ENCODE measurements around the gene LENG9.
"Not testable (repeated sequence)": the region's sequence is repeated elsewhere in the genome, so short reads cannot be mapped to it uniquely, and the experiment has no call there.

LENG9 gene

DNA sequence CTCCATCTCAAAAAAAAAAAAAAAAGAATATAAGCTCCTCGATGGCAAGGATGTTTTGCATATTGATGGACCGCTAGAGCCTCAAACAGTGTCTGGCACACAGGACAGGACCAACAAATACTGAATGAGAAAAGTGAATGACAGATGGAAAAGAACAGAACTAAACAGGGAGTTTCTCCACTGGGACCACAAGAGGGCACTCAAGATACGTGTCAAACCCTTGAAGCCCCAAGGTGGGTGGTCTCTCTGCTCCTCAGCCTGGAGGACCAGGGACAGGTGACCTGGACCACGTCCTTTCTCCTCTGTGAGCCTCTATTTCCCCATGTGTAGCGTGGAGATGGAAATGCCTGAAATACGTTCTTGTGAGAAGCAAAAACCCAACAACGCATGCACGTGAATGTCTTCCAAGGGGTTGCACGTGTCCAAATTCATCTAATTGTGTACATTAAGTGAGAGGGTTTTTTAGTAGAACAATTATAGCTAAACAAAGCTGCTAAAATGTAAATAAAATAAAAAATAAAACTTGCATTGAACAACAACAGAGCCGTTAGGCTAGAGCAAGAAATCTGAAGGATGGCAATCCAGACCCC, 15.2 kb upstream of the LENG9 start:
- peak; percentile 49 for DNase-seq

DNA sequence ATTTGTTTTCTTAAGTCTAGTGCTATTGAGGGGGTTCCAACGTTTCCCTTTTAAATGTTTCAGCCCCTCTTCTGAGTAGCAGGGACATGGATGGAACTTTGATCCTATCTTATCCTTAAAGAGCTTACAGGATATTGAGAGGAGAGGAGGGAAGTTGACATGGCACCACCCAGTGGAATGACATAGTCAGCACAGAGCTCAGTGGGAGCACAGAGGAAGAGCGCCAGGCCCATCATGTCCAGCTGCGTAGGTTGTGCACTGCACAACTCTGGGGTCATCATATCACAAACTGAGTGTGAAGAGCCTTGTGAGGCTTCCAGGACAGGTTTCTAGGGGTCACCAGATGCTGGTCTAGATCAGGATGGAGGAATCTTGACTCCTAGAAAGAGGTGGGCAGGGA, 14.1 kb upstream of the LENG9 start:
- DNase-seq: no peak

DNA sequence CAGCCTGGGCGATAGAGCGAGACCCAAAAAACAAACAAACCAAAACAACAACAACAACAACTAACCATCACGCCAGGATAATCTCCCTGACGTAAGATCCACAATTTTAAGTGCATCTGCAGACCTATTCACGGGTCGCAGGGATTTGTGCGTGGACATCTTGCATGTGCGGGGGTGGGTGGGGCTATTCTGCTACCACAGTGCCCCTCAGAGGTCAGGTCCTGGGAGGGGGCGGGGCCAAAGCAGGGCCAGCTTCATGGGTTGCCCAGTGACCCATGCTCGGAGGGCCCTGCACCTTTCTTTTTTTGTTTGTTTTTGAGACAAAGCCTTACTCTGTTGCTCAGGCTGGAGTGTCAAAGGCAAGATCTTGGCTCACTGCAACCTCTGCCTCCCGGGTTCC, 12.1 kb upstream of the LENG9 start:
- DNase-seq: no peak

DNA sequence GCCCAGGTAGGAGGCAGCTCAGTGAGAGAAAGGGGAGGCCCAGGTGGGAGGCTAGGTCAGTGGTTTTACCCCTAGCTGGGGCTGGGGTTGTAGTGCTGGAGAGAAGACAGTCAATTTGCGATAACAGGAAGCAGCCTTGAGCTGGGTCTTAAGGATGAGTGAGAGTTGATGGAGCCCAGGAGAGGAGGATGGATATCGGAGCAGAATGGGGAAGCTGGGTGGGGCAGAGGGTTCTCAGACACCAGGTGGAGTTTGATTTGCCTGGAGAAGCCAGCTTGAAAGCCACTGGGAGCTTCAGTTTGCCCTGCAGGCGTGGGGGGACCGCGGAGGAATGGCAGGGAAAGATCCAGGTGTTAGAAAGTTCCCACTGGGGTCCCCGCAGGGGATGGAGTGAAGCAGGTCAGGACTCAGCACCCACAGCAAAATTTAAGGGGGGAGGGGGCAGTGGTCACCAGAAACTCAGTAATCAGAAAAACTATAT, 10.4 kb upstream of the LENG9 start:
- DNase-seq: no peak

DNA sequence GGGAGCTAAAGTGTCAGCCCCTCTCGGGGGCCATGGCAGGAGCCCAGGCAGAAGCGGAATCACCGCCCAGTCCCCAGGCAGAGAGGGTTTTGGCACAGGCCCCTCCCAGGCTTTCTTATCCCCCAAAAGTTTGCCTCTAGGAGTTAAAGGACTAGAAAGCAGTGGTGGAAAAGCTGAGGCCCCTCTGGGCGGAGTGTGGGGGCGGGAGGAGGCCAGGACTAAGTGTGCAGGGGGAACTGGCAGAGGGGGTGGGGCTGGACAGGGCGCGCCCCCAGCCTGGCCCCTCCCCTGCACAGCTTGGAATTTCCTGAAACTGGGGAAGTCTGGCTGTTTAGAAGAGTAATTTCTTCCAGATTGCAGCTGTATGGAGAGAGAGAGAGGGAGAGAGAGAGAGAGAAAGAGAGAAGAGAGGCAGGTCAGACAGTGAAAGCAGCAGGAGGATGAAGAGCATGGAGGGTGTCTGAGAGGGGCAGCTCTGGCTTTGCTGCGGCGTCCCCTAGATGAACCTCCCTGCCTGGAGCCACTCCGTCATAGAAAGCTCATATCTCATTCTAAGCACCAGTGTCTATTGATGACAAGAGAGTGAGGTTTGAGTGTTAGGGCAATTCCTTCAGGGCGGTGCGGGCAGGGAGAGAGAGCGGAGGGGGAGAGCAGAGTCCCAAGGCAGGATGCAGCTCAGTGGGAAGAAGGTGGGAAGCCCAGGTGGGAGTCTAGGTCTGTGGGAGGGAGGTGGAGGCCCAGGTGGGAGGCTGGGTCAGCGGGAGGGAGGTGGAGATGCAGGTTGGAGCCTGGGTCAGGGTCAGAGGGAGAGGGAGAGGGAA, 9.7 kb upstream of the LENG9 start, which contains the start of gene CDC42EP5:
Gene CDC42EP5, minus strand, starts transcription at position 226 of the 821 bp plus-strand sequence. CDS start 7,749 bp downstream, outside the sequence.
- DNase-seq: peak; percentile 90

DNA sequence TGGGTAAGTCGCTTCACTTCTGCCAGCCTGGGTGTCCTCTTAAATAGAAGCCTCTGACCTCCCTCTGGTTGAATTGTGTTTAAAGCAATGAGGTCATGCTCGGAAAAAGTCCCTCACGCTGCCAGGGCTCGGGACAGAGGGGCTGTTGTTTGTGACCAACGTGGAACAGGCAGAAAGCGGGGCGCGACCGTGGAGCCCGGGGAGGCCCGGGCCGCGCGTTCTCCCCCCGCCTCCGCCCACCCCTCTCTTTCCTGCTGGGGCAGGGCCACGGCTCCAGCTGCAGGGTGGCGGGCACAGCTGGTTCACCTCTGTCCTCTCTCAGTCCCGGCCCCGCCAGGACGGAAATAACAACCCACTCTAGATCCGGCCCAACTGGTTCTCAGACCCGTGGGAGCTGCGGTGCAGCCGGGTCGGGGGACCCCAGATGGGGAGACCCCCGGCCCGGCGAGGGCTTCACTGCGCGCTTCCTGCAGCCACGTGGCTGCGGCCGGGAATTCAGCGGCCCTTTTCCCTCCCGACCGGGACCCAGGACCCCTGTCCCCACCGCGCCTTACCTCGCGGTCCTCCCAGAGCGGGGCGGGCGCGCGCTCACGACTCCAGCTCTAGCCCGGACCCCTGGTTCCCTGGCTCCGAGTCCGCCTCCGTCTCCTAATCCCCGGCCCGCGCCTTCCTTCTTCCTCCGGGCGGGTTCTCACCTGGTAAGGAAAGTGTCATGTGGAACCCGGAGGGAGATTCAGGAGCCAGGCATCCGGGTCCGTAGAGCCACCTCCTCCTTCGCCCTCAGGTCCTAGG, 7.6 kb upstream of the LENG9 start:
- no peak for DNase-seq

DNA sequence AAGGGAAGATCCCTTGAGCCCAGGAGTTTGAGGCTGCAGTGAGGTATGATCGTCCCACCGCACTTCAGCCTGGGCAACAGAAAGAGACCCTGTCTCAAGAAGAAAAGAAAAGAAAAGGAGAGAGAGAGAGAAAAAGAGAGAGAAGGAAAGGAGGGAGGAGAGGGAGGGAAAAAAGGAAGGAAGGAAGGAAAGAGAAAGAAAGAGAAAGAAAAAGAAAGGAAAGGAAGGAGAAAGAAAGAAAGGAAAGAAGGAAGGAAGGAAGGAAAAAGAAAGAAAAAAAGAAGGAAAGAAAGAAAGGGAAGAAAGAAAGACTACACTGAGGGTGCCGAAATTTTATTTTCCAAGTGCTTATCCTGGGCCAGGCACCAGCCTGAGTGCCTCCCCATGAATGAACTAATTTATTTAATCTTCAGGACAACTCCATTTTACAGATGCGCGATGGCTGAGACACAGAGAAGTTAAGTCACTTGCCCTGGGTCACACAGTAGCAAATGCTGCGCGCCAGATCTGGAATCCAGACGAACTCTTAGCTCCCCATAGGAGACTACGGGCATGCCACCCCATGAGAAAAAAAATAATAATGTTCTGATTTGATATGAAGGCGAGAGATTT, 6.8 kb upstream of the LENG9 start:
- no peak for DNase-seq

DNA sequence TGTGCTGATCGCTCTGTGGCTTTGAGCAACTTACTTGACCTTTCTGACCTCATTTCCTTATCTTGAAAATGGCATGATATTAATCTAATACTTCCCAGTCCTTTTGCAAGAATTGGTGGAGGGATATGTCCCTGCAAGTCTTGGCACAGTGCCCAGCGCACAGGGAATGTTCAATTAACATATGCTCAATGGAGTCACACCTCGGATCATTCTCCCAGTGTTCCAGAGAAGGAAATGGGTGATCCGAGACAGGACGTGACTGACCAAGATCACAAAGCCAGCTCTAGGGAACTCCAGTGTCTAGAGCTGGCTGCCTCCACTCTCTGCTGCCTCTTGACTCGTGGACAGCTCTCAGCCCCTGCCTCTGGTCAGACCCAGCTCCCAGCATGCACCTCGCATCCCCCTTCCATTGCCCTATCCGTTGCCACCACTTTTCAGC, 5.9 kb upstream of the LENG9 start:
- DNase-seq: no peak

DNA sequence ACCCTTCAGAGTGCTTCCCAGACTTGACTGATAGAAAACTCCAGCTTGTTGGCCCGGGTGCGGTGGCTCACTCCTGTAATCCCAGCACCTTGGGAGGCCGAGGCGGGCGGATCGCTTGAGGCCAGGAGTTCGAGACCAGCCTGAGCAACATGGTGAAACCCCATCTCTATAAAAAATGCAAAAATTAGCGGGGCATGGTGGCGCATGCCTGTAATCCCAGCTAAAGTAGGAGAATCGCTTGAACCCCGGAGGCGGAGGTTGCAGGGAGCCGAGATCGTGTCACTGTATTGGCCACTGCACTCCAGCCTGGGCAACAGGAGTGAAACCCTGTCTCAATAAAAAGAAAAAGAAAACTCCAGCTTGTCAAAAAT, 2.5 kb upstream of the LENG9 start:
- DNase-seq: not testable (repeated sequence)

DNA sequence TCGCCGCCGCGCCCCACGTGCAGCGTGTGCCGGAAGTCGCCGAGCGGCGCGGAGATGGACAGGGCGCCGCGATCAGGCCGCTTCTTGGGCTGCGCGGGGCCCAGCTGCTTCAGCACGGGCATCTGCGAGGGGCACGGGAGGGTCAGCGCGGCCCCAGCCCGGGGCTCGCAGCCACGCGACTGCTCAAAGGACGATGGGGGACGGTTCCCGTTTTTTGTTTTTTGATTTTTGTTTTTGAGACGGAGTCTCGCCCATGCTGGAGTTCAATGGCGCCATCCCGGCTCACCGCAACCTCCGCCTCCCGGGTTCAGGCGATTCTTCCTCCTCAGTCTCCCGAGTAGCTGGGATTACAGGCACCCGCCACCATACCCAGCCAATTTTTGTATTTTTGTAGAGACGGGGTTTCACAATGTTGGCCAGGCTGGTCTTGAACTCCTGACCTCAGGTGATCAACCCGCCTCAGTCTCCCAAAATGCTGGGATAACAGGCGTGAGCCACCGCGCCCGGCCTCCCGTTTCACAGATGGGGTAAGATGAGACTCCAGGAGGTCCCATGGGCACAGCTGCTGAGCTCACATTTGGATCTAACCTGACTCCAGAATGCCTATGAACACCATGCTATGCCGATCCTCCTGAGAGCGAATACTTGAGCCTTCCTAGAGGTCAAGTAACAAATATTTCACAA, 2.0 kb upstream of the LENG9 start:
- DNase-seq: no peak

DNA sequence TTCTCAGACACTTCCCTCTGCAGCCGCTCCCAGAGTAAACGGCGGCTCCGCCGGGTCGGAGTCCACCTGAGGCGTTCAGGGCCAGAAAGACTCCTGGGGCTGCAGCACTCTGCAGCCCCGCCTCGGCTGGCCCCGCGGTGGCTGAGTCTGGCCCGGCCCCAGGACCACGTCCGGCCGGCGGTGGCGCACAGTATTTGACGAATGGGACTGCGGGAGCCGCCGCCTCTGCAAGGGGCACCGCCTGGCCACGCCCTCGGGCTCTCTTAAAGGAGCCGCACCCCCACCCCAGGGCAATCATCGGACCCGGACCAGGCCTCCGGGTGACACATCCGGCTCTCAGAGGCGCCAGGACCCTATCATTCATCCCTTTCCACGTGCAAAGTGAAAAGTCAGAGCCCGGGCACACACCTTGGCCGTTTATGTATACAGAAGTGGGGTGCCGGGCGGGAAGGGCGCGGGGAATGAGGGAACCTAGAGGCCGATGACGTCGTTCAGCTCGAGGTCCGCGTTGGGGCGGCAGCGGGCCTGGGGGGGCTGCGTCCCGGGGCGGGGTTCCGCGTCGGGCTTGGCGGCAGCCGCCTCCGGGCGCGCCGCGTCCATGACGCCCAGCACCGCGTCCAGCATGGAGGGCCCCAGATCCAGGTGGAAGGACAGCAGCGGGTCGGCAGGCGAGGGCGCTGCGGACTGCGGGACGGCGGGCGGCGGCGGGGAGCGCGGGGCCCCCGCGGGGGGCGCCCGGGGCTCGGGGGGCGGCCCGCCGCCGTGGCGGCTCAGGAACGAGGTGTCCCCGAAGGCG, 1.2 kb upstream of the LENG9 start:
- DNase-seq: peak; percentile 91

DNA sequence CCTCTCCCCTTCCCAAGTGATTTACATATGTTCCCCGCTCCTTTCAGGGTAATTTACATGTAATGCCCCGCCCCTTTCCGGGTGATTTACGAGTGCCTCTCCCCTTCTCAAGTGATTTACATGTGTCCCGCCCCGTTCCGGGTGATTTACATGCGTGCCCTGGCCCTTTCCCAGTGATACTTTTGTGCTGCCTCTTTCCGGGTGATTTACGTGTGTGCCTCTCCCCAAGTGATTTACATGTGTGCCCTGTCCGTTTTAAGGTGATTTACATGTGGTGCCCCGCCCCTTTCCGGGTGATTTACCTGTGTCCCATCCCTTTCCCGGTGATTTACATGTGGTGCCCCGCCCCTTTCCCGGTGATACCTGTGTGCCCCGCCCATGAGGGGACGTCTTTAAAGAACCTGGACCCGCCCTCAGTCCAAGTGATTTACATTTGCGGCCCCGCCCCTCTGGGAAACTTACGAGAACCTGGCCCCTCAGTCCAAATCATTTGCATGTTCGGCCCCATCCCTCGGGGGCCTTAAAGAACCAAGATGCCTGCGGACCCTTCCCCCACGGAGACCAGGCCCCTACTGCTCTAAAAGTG, 559 bp upstream of the LENG9 start:
- peak; percentile 81 for DNase-seq

DNA sequence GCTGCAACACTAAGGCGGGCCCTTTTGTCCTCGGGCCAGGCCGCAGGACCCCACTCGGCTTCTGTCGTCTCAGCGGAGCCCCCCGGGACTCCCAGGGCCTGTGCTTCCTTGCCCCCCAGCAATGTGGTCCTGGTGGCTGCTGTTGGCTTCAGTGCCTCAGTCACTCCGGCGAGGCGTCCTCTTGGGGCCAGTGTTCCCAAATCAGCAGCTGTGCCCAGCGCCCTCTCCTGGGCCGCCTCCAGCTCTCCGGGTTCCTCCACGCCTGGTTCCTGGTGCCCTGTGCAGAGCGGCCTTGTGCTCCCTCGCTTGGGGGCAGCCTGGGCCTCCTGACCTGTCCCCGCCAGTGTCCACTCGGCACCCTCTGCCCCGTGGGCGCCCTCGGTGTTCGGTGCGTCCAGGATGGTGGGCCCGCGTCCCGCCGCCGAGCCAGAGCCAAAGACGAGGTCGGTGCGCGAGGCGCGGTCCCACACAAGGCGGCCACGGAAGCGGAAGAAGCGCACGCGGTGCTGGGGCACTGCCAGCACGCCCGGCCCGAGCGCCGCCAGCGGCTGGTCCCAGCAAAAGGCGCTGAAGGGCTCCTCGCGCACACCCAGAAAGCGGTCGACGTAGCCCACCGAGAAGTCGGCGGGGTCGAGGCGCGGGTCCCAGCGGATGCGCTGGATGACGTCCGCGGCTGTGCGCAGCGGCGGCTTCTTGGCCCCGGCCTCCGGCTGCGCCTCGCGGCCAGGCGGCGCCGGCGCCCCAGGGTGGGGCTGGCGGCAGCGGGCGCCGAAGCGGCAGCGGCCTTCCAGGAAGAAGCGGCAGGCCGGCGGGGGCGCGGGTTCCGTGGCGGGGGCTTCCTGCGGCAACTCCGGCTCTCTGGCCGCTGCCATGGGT, 685 bp downstream of the LENG9 start:
- peak; percentile 66 for DNase-seq

DNA sequence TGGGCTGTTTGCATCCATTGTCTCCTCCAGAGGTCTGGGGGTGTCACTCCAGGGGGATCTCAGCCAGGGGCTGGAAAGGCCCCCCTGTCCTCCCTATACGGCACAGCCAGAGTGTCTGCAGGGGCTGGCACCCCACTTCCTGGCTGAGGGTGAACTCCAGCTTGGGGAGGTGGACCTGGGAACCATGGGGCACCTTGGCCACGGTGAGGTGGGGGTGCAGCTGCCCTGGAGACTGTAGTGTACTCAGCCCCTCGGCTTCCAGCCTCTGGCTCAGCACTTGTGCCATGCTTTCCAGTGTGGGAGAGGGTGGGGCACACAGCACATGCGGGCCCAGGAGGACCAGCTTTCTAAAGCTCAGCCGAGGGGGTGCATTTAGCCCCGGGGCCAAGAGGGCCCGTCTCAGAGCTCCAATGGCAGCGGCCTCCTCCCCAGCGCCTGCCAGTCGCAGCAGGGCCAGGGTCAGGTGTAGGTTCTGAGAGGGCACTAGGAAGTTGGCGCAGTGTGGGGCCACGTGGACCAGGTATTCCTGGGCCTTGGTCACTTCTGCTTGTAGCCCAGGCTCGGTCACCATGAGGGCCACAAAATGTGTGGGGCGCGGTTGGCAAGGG, 1.4 kb downstream of the LENG9 start:
- DNase-seq: no peak

DNA sequence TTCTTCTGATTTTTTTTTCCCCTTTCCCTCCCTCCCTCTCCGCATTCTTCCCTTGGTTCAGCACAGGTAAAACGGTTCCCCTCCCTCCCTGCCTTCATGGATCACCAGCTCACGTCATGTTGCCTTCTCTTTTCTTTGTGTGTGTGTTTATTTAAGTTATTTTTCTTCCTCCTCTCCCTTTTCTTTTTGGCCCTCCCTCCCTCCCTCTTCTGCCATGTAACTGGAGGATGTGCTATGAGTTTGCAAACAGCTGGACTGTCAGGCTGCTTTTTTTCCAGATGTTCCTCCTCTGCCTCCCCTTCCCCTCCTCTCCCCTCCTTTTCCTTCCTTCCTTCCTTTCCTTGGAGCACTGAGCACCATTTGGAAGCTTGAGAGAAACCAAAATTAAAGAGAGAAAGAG, 2.0 kb downstream of the LENG9 start:
- DNase-seq: no peak

DNA sequence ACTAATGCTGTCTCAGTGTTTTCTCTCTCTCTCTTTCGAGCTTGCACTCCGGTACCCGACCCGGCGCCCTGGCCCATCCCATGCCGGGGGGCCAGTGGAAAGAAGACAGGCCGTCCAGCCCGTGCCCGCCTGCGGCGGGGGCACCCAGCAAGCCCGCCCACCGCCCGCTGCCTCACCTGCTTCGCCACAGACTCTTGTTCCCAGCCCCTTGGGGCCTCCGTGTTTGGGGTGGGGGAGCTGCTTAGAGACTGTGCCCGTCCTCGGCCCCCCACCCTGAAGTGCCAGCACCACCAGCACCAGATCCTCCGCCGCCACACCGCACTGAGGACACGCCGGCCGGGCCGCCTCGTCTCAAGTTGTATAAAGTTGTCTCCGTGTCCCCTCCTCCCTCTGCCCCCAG, 2.4 kb downstream of the LENG9 start:
- DNase-seq: no peak

DNA sequence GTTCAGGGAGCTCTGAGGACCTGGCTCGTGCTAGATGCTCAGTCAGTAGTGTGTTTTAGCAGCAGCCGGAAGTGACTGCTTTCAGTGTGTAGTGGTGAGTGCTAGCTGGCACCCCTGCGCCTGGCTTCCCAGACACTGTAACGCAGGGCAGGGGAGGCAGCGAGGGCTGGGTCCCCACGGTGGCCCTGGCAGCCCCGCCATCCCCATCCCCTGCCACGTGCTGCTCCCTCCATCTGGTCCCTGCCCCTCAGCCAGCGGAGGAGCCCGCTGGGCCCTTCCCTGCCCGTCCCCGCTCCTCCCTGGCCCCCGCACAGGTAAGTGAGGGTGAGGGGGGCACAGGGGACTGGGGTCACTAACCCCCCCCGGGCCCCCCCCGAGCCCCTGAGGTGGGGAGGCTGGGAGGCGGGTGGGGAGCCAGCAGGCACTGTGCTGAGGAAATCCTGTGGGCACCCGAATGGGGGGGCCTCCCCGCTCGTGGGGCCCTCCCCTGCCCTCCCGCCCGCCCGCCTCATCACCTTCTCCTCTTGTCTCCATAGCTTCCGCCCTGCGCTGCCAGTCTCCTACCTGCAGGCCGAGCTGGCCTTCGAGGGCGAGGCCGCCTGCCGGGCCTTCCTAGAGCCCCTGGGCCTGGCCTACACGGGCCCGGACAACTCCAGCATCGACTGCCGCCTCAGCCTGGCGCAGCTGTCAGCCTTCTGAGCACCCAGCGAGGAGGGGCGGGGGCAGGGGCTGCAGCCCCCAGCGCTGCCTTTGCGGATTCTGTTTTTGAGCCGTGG, 3.2 kb downstream of the LENG9 start:
- no peak for DNase-seq

Data from fibroblast of skin of back (primary cell).